ENCODE measurements around the gene CCDC57. TPM values are rescaled to one million over a fixed set of nuclear protein-coding genes. Genes with fewer than 3 reads are reported as not detected.
A peak's percentile ranks its signal among the peaks of the same experiment; 100 is the strongest.

The CCDC57 gene
- total and polyA plus RNA-seq, 9 of the 15 experiments (the other 6 are each of a cell fraction or from before 2014, with no cell fraction given) = 0.83 to 36.2 (median 13.6) TPM

DNA sequence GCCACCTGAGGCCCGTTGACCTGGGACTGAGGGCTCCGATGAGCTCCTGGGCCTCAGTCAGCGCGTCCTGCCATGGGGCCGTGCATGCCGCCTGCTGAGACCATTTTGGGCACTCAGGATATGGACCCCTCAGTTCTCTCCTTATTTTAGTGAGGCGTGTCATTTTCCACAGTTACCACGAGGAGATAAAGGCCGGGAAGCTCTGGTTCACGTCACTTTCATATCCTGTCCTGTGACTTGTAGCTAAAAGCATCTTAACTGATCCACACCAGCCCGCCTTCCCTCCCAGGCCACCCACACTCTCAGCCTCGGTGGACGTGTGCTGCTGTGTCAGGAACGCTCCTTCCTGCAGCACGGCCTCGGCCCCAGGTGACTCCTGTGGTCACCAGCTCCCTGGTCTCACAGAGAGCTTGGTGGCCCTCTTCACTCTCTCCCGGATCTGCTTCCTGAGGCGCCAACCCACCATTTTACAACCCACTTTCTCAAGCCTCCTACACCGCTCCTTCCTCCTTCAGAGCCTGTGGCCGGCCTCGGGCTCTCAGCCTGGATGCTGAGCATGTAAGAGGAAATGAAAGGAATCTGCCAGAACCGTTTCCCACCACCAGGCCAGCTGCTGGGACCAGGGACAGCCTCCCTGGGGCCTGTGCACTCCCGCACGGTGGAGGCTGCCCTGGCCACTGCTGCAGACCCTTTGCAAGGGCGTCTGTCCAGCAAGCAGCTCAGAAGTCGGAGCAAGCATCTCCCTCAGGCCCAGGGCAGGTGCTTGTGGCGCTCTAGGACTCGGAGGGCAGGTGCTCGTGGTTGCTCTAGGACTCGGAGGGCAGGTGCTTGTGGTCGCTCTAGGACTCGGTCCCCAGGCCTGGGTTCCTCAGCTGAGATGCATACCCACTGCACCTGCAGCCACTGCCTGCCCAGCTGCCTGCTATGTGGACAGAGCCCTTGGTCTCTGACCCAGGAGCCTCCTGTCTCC is 90.7 kb downstream of the CCDC57 start:
- CTCF ChIA-PET (ENCODE audit: low intra/inter-chr PET ratio) = interaction anchor here (0.6 kb wide), 1 partner anchor 99 kb away, joined by 4 read pairs; the partner anchor contains the start of gene LRRC45
- H3K9me1 ChIP-seq (ENCODE audit: control insufficient read depth, insufficient read depth, low read length) = peaks cover 10% of the 10 kb centered on the region
- H3K4me1 ChIP-seq (replicated peaks in 1 of 2; ENCODE audit: control insufficient read depth in 2 of 2, insufficient read depth in 2 of 2, low read length in 2 of 2) = peaks cover 54 to 55% of the 10 kb centered on the region in 2 experiments
- H3K9me3 ChIP-seq (replicated peaks; ENCODE audit: control insufficient read depth, insufficient read depth, low read depth, low read length) = no peaks in the 10 kb centered on the region
- in situ Hi-C loops (cut with MboI) (no loop called here), intact Hi-C loops (cut with micrococcal nuclease) (no loop called here)
- H3K27me3 ChIP-seq (ENCODE audit: control insufficient read depth in 2 of 2, insufficient read depth in 2 of 2, low read length in 2 of 2) = no peaks in the 10 kb centered on the region; a peak in 1 of 5 replicates
- H3K79me2 ChIP-seq (ENCODE audit: control insufficient read depth, insufficient read depth, low read length) = peaks cover 2% of the 10 kb centered on the region; the same call in 1 of the 3 replicates
- DNase-seq (ENCODE audit: extremely low read depth in 1 of 4, low spot score in 3 of 4) = peak in 1 of 4 experiments; percentile 54
- peak overlapping the region; percentile 32 to 74; a peak in 3 of 4 replicates for H3K9ac ChIP-seq (ENCODE audit: insufficient read depth in 1 of 2, low read depth in 2 of 2, low read length in 2 of 2)
- no peak for FAIRE-seq
- POLR2A ChIA-PET = interaction anchor here (0.7 to 0.9 kb wide), 4 partner anchors 9 to 139 kb away, joined by 3 to 4 read pairs (median 4); partner anchors contain the start of gene FASN
- peak; percentile 27; the same call in 2 of the 3 replicates for ATAC-seq
- H3K27ac ChIP-seq (ENCODE audit: extremely low read depth, low read depth, low read length) = peak overlapping the region; percentile 42; the same call in 2 of the 3 replicates
- H3K4me3 ChIP-seq = no peak overlapping the region
- H3K4me2 ChIP-seq (ENCODE audit: insufficient read depth, low read length) = no peak overlapping the region
- no TSS peak for BruUV-seq (replicated peaks)
- 60% methylated on average over 30 of the region's 32 CpGs for WGBS (ENCODE audit: insufficient coverage, low coverage, missing lambda C conversion rate)
- peak overlapping the region; percentile 52; the same call in 1 of the 2 replicates for H2AFZ ChIP-seq (ENCODE audit: low read depth, low read length)
- no peaks in the 10 kb centered on the region; the same call in 1 of the 2 replicates for H4K20me1 ChIP-seq (replicated peaks; ENCODE audit: control insufficient read depth, insufficient read depth, low read length)
- H3K36me3 ChIP-seq (ENCODE audit: control insufficient read depth, insufficient read depth, low read length) = peaks cover 7% of the 10 kb centered on the region; the same call in 2 of the 3 replicates
- no peak for TF ChIP-seq ARID1B (IDR thresholded peaks at IDR 0.05)
- no peak for TF ChIP-seq BMI1 (IDR thresholded peaks at IDR 0.05; ENCODE audit: low read length)
- no peak for TF ChIP-seq MYNN (IDR thresholded peaks at IDR 0.05)
- no peak for TF ChIP-seq MYNN (CRISPR knock-in tag; IDR thresholded peaks at IDR 0.05)
- TF ChIP-seq, protein P1, sequence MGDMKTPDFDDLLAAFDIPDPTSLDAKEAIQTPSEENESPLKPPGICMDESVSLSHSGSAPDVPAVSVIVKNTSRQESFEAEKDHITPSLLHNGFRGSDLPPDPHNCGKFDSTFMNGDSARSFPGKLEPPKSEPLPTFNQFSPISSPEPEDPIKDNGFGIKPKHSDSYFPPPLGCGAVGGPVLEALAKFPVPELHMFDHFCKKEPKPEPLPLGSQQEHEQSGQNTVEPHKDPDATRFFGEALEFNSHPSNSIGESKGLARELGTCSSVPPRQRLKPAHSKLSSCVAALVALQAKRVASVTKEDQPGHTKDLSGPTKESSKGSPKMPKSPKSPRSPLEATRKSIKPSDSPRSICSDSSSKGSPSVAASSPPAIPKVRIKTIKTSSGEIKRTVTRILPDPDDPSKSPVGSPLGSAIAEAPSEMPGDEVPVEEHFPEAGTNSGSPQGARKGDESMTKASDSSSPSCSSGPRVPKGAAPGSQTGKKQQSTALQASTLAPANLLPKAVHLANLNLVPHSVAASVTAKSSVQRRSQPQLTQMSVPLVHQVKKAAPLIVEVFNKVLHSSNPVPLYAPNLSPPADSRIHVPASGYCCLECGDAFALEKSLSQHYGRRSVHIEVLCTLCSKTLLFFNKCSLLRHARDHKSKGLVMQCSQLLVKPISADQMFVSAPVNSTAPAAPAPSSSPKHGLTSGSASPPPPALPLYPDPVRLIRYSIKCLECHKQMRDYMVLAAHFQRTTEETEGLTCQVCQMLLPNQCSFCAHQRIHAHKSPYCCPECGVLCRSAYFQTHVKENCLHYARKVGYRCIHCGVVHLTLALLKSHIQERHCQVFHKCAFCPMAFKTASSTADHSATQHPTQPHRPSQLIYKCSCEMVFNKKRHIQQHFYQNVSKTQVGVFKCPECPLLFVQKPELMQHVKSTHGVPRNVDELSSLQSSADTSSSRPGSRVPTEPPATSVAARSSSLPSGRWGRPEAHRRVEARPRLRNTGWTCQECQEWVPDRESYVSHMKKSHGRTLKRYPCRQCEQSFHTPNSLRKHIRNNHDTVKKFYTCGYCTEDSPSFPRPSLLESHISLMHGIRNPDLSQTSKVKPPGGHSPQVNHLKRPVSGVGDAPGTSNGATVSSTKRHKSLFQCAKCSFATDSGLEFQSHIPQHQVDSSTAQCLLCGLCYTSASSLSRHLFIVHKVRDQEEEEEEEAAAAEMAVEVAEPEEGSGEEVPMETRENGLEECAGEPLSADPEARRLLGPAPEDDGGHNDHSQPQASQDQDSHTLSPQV (IDR thresholded peaks at IDR 0.05) = 0 out of 2 replicates have a peak, but pooled peaks have one; percentile 38
- no peak for TF ChIP-seq ZNF24 (IDR thresholded peaks at IDR 0.05)
- TF ChIP-seq, protein P2, sequence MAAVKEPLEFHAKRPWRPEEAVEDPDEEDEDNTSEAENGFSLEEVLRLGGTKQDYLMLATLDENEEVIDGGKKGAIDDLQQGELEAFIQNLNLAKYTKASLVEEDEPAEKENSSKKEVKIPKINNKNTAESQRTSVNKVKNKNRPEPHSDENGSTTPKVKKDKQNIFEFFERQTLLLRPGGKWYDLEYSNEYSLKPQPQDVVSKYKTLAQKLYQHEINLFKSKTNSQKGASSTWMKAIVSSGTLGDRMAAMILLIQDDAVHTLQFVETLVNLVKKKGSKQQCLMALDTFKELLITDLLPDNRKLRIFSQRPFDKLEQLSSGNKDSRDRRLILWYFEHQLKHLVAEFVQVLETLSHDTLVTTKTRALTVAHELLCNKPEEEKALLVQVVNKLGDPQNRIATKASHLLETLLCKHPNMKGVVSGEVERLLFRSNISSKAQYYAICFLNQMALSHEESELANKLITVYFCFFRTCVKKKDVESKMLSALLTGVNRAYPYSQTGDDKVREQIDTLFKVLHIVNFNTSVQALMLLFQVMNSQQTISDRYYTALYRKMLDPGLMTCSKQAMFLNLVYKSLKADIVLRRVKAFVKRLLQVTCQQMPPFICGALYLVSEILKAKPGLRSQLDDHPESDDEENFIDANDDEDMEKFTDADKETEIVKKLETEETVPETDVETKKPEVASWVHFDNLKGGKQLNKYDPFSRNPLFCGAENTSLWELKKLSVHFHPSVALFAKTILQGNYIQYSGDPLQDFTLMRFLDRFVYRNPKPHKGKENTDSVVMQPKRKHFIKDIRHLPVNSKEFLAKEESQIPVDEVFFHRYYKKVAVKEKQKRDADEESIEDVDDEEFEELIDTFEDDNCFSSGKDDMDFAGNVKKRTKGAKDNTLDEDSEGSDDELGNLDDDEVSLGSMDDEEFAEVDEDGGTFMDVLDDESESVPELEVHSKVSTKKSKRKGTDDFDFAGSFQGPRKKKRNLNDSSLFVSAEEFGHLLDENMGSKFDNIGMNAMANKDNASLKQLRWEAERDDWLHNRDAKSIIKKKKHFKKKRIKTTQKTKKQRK (IDR thresholded peaks at IDR 0.05; ENCODE audit: borderline replicate concordance, low read depth, low read length) = no peak
- no peak for TF ChIP-seq ZNF445 (CRISPR knock-in tag; IDR thresholded peaks at IDR 0.05; ENCODE audit: low read depth)
- TF ChIP-seq CC2D1A (IDR thresholded peaks at IDR 0.05) = no peak
- TF ChIP-seq TOE1 (IDR thresholded peaks at IDR 0.05; ENCODE audit: borderline replicate concordance) = no peak
- TF ChIP-seq TOE1 (CRISPR knock-in tag; IDR thresholded peaks at IDR 0.05; ENCODE audit: borderline replicate concordance, low read depth) = no peak
- TF ChIP-seq PYGO2 (tag; IDR thresholded peaks at IDR 0.05) = no peak
- no peak for TF ChIP-seq EHMT2 (IDR thresholded peaks at IDR 0.05)
- no peak for TF ChIP-seq CREBBP (IDR thresholded peaks at IDR 0.05; ENCODE audit: low read depth, low read length)
